ENCODE measurements around the gene ADIPOQ.
"Not testable (repeated sequence)": the region's sequence is repeated elsewhere in the genome, so short reads cannot be mapped to it uniquely, and the experiment has no call there.

ADIPOQ gene

GRCh38 chr3:186902154-186902553 is 59.6 kb downstream of the ADIPOQ start:
- DNase-seq (ENCODE audit: low read depth), result no peak

DNA sequence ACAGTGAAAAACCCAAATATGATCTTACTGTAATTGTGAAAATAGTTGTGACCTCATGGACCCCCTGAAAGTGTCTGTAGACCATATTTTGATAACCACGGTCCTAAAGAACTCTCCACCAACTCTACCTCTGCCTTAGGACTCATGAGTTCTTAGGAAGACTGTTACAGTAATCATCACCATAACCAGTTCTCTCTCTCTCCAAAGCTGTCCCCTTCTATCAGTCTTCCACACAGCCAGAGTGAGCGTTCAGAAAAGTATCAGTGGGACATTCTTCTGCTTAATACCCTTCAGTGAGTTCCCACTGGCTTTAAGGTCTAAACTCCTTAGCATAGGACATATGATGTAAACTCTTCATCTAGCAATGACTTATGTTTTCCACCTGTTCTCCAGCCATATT is 60.2 kb downstream of the ADIPOQ start:
- no peak for DNase-seq (ENCODE audit: low read depth)

- not testable (repeated sequence) for DNase-seq (ENCODE audit: low read depth)
These were observed 61.2 kb downstream of the ADIPOQ start for GRCh38 chr3:186903676-186904075.

DNA sequence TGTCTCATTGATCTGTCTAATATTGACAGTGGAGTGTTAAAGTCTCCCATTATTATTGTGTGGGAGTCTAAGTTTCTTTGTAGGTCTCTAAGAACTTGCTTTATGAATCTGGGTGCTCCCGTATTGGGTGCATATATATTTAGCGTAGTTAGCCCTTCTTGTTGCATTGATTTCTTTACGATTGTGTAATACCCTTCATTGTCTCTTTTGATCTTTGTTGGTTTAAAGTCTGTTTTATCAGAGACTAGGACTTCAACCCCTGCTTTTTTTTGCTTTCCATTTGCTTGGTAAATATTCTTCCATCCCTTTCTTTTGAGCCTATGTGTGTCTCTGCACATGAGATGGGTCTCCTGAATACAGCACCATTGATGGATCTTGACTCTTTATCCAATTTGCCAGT is 64.6 kb downstream of the ADIPOQ start:
- not testable (repeated sequence) for DNase-seq (ENCODE audit: low read depth)
